Activated CD4-positive, CD25-positive, alpha-beta regulatory T cell treated with anti-CD3 and anti-CD28 coated beads, Interleukin-2, amount 50 U/mL, for 24 hours (primary cell): ENCODE measurements around the gene TMUB2.

Experiments
- ATAC-seq, 2 donors: fragments of 150-1000 bp; cut with Tn5 transposase; one replicate each; pipeline ENCODE4 v1.10.0; 2021; ENCODE audit warnings: mild to moderate bottlenecking in 1 of 2, moderate library complexity in 1 of 2

Gene TMUB2

GRCh38 chr17:44203731-44204440, 17.1 kb downstream of the TMUB2 start:
- ATAC-seq, result no peak

- ATAC-seq, result no peak
Measured at GRCh38 chr17:44204441-44204882, 17.7 kb downstream of the TMUB2 start.

GRCh38 chr17:44205962-44206824, 19.4 kb downstream of the TMUB2 start:
- no peak for ATAC-seq

- ATAC-seq, result no peak
Measured at GRCh38 chr17:44206825-44207155, 20.0 kb downstream of the TMUB2 start.

- no peak for ATAC-seq
Measured at GRCh38 chr17:44207319-44207718, 20.5 kb downstream of the TMUB2 start.

- ATAC-seq, result no peak
Measured at GRCh38 chr17:44207743-44208142, 21.0 kb downstream of the TMUB2 start.

GRCh38 chr17:44209786-44210341, 23.1 kb downstream of the TMUB2 start:
- peak; percentile 83 for ATAC-seq

GRCh38 chr17:44210342-44211192, 23.8 kb downstream of the TMUB2 start:
- ATAC-seq, result peak; percentile 91 to 93

GRCh38 chr17:44211281-44212265, 24.8 kb downstream of the TMUB2 start:
- no peak for ATAC-seq

GRCh38 chr17:44212507-44213402, 26.0 kb downstream of the TMUB2 start:
- no peak for ATAC-seq

GRCh38 chr17:44213403-44214229, 26.8 kb downstream of the TMUB2 start:
- ATAC-seq, result no peak

GRCh38 chr17:44214230-44214494, 27.4 kb downstream of the TMUB2 start:
- ATAC-seq, result no peak

GRCh38 chr17:44214896-44215295, 28.1 kb downstream of the TMUB2 start:
- no peak for ATAC-seq

GRCh38 chr17:44216173-44216572, 29.4 kb downstream of the TMUB2 start:
- no peak for ATAC-seq

- no peak for ATAC-seq
Measured at GRCh38 chr17:44216694-44217093, 29.9 kb downstream of the TMUB2 start.

- ATAC-seq, result no peak
Measured at GRCh38 chr17:44217738-44218343, 31.1 kb downstream of the TMUB2 start.

- peak; percentile 44 to 59 for ATAC-seq
Measured at GRCh38 chr17:44218344-44219107, 31.8 kb downstream of the TMUB2 start.

- ATAC-seq, result peak; percentile 47 to 50
Measured at GRCh38 chr17:44219108-44219615, 32.4 kb downstream of the TMUB2 start.
